ENCODE measurements around the gene NBAS. TPM values are rescaled to one million over a fixed set of nuclear protein-coding genes. Genes with fewer than 3 reads are reported as not detected.

The NBAS gene
- total and polyA plus RNA-seq, 3 experiments from 2014 or later: 22.0 to 34.1 (median 30.6) TPM

DNA sequence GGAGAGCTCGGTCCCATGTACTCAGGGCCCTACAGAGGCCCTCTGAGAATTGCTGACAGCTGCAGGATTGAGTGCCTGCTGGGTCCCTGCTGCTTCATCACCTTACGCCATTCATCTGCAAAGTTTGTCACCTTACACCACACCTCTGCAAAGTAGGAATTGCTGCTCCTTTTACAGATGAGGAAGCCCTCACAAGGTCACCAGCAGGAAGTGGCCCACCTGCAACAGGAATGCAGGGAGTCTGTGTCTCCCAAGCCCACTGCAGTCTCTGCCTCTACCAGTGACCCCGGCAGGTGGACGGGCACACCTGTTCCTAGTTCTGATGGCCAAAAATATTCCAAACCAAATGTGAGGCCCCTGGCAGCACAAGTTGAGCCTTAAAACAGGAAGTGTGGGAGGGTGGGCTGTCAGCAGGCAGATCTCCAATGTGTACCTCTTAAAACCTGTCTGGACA, 441.4 kb downstream of the NBAS start:
- Mint-ChIP-seq H3K36me3 (no peaks in the 10 kb centered on the region), H3K27me3 (peaks cover 0 to 3% of the 10 kb centered on the region in 2 donors), H3K9me3 (peaks cover 0 to 6% (median 0%) of the 10 kb centered on the region in 5 donors), H3K4me1 (no peaks in the 10 kb centered on the region), H3K27ac (no peak overlapping the region), H3K4me3 (no peak overlapping the region)
- Histone ChIP-seq H3K4me1 (ENCODE audit: insufficient read depth, low read length) (no peaks in the 10 kb centered on the region), H3K27me3 (ENCODE audit: insufficient read depth, low read length, poor library complexity, severe bottlenecking) (no peaks in the 10 kb centered on the region), H3K9me3 (ENCODE audit: low read length) (no peaks in the 10 kb centered on the region), H3K27ac (ENCODE audit: low read depth, low read length) (no peak overlapping the region), H3K4me3 (ENCODE audit: low read length) (no peak overlapping the region), H3K36me3 (ENCODE audit: insufficient read depth, low read length) (no peaks in the 10 kb centered on the region)
- no peak for DNase-seq
- POLR2A ChIA-PET: no interaction called here
- CTCF ChIA-PET: no interaction called here

DNA sequence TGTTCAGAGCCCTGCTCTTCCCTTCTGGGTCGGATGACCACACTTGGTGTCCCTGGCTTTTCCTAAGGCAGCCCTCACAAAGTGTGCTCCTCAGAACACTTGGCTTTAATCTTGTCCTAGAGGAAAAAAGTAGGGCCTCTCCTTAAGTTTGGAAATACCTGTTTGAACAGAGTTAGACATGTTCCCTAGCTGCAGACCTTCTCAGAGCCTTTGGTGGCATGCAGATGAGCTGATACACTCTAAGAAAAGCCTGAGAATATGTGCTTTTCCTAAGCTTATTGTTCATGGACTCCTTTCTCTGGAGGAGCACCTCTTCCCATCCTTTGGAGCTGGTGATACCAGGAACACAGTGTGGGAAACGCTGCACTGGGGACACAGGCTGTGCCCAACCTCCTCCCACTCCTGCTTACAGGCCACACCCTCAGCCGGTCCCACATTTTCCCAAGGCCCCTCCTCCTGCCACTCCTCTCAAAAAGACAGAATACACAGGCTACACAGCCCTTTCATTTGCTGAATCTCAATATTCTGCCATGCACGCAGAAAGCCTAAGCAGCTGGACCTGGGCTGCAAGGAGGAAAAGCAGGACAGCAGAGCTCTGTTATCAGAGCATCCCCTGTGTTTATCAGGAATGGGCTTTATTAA, 443.6 kb downstream of the NBAS start:
- Mint-ChIP-seq H3K4me3 (no peak overlapping the region), H3K36me3 (peaks cover 1 to 4% (median 1%) of the 10 kb centered on the region in 3 donors), H3K27me3 (peaks cover 0 to 3% of the 10 kb centered on the region in 2 donors), H3K9me3 (peaks cover 4 to 11% (median 5%) of the 10 kb centered on the region in 5 donors), H3K27ac (no peak overlapping the region), H3K4me1 (no peaks in the 10 kb centered on the region)
- H3K4me3 ChIP-seq (ENCODE audit: low read length): no peak overlapping the region
- no peak overlapping the region for H3K27ac ChIP-seq (ENCODE audit: low read depth, low read length)
- no peaks in the 10 kb centered on the region for H3K27me3 ChIP-seq (ENCODE audit: insufficient read depth, low read length, poor library complexity, severe bottlenecking)
- POLR2A ChIA-PET: no interaction called here
- no peak for DNase-seq
- H3K9me3 ChIP-seq (ENCODE audit: low read length): no peaks in the 10 kb centered on the region
- H3K36me3 ChIP-seq (ENCODE audit: insufficient read depth, low read length): no peaks in the 10 kb centered on the region
- no peaks in the 10 kb centered on the region for H3K4me1 ChIP-seq (ENCODE audit: insufficient read depth, low read length)
- CTCF ChIA-PET: no interaction called here

Other genes starting within 250 kb of the NBAS start
- gene DDX1, start 30.5 kb upstream of the NBAS start, total RNA-seq: 100 to 1,000 TPM; 132 to 137 TPM
- gene DDX1, start 30.5 kb upstream of the NBAS start, polyA plus RNA-seq: 54.1 TPM